ENCODE data around the gene TAF3. TPM values are rescaled to one million over a fixed set of nuclear protein-coding genes. Genes with fewer than 3 reads are reported as not detected.

The TAF3 gene
- total RNA-seq, 1 experiment from 2014 or later = 5.5 TPM

DNA sequence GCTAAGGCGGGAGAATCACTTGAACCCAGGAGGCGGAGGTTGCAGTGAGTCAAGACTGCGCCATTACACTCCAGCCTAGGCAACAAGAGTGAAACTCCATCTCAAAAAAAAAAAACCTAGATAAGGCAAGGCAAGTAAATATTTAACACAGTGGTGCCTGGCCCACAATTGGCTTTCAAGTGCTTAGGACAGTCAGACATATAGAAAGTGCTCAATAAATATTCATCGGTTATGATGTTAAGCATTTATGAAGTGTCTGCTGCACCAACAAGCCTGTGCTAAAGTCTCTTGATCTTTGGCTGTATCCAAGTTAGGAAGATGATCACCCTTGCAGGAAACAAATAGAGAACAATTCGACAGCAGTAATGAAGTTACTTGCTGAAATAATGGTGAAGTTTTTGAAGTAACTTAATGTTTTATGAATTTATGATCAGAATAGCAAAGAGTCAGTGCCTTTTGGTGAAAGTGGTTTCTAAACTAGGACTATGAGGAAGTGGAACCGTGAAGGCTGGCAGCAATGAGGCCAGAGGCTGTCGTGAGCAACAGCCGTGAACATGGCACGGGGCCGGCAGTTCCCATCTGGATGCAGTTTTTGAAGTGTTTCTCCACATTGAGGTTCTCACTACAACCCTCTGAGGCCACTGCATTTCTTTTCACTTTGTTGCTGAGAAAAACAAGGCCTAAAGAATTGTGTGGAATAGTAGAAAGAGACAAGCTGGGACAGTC is 188.1 kb downstream of the TAF3 start:
- ChIA-PET CTCF (no interaction called here), POLR2A (no interaction called here)
- no peak for ATAC-seq
- in situ Hi-C loops (cut with HindIII; ENCODE audit: low pct_unique_long_range_greater_than_20kb, low sequenced_read_pairs) (no loop called here), intact Hi-C loops (cut with micrococcal nuclease; ENCODE audit: unreplicated experiment) (no loop called here)
- H3K4me3 ChIP-seq (ENCODE audit: low read depth in 2 of 2, low read length in 2 of 2) = no peak overlapping the region
- peaks cover 11% of the 10 kb centered on the region; the same call in 1 of the 2 replicates for H3K9me3 ChIP-seq (ENCODE audit: control insufficient read depth, insufficient read depth, low read depth, low read length)
- H3K4me1 ChIP-seq (ENCODE audit: control insufficient read depth, insufficient read depth, low read length) = no peaks in the 10 kb centered on the region
- no TSS peak for BruUV-seq (replicated peaks)
- no peaks in the 10 kb centered on the region for H3K36me3 ChIP-seq (ENCODE audit: control insufficient read depth, insufficient read depth, low read length)
- TF ChIP-seq TCF7L2 (IDR thresholded peaks at IDR 0.05; ENCODE audit: low read depth, low read length) = no peak
- no peak for TF ChIP-seq CTCF (IDR thresholded peaks at IDR 0.05)
- no peak for TF ChIP-seq POLR2AphosphoS5 (IDR thresholded peaks at IDR 0.05; ENCODE audit: low read depth, low read length)
- no peak for DNase-seq (ENCODE audit: low read depth, low spot score)
- no peak overlapping the region for H3K27ac ChIP-seq (ENCODE audit: low read length)
- no peaks in the 10 kb centered on the region for H3K27me3 ChIP-seq (ENCODE audit: control insufficient read depth, insufficient read depth, low read length)

- ATAC-seq (no peak), DNase-seq (ENCODE audit: low read depth, low spot score) (no peak)
- intact Hi-C loops (cut with micrococcal nuclease; ENCODE audit: unreplicated experiment) = no loop called here
- no peak for TF ChIP-seq SIN3A (IDR thresholded peaks at IDR 0.05; ENCODE audit: borderline replicate concordance, insufficient read depth, low read depth, low read length)
- TF ChIP-seq POLR2AphosphoS5 (IDR thresholded peaks at IDR 0.05; ENCODE audit: low read depth, low read length) = no peak
- no peak overlapping the region for H3K4me3 ChIP-seq (ENCODE audit: low read depth in 2 of 2, low read length in 2 of 2)
- H3K36me3 ChIP-seq (ENCODE audit: control insufficient read depth, insufficient read depth, low read length) = no peaks in the 10 kb centered on the region
- no TSS peak for BruUV-seq (replicated peaks)
- in situ Hi-C loops (cut with HindIII; ENCODE audit: low pct_unique_long_range_greater_than_20kb, low sequenced_read_pairs) = no loop called here
- ChIA-PET CTCF (no interaction called here), POLR2A (no interaction called here)
- H3K4me1 ChIP-seq (ENCODE audit: control insufficient read depth, insufficient read depth, low read length) = no peaks in the 10 kb centered on the region
- peaks cover 8% of the 10 kb centered on the region; the same call in 1 of the 2 replicates for H3K9me3 ChIP-seq (ENCODE audit: control insufficient read depth, insufficient read depth, low read depth, low read length)
- H3K27me3 ChIP-seq (ENCODE audit: control insufficient read depth, insufficient read depth, low read length) = no peaks in the 10 kb centered on the region
- no peak overlapping the region for H3K27ac ChIP-seq (ENCODE audit: low read length)
Observed at GRCh38 chr10:8009031-8009430, 190.7 kb downstream of the TAF3 start.

GRCh38 chr10:8013006-8013405 is 194.7 kb downstream of the TAF3 start:
- intact Hi-C loops (cut with micrococcal nuclease; ENCODE audit: unreplicated experiment) (no loop called here), in situ Hi-C loops (cut with HindIII; ENCODE audit: low pct_unique_long_range_greater_than_20kb, low sequenced_read_pairs) (no loop called here)
- BruUV-seq (replicated peaks) = no TSS peak
- no peaks in the 10 kb centered on the region for H3K9me3 ChIP-seq (ENCODE audit: control insufficient read depth, insufficient read depth, low read depth, low read length)
- TF ChIP-seq TCF7L2 (IDR thresholded peaks at IDR 0.05; ENCODE audit: low read depth, low read length) (no peak), CTCF (IDR thresholded peaks at IDR 0.05) (no peak), SIN3A (IDR thresholded peaks at IDR 0.05; ENCODE audit: borderline replicate concordance, insufficient read depth, low read depth, low read length) (no peak), POLR2AphosphoS5 (IDR thresholded peaks at IDR 0.05; ENCODE audit: low read depth, low read length) (no peak)
- TF ChIP-seq, protein P1, sequence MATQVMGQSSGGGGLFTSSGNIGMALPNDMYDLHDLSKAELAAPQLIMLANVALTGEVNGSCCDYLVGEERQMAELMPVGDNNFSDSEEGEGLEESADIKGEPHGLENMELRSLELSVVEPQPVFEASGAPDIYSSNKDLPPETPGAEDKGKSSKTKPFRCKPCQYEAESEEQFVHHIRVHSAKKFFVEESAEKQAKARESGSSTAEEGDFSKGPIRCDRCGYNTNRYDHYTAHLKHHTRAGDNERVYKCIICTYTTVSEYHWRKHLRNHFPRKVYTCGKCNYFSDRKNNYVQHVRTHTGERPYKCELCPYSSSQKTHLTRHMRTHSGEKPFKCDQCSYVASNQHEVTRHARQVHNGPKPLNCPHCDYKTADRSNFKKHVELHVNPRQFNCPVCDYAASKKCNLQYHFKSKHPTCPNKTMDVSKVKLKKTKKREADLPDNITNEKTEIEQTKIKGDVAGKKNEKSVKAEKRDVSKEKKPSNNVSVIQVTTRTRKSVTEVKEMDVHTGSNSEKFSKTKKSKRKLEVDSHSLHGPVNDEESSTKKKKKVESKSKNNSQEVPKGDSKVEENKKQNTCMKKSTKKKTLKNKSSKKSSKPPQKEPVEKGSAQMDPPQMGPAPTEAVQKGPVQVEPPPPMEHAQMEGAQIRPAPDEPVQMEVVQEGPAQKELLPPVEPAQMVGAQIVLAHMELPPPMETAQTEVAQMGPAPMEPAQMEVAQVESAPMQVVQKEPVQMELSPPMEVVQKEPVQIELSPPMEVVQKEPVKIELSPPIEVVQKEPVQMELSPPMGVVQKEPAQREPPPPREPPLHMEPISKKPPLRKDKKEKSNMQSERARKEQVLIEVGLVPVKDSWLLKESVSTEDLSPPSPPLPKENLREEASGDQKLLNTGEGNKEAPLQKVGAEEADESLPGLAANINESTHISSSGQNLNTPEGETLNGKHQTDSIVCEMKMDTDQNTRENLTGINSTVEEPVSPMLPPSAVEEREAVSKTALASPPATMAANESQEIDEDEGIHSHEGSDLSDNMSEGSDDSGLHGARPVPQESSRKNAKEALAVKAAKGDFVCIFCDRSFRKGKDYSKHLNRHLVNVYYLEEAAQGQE (IDR thresholded peaks at IDR 0.05; ENCODE audit: insufficient read depth in 1 of 2, low read depth in 2 of 2, low read length in 1 of 2) = no peak
- H3K36me3 ChIP-seq (ENCODE audit: control insufficient read depth, insufficient read depth, low read length) = no peaks in the 10 kb centered on the region
- H3K4me3 ChIP-seq (ENCODE audit: low read depth in 2 of 2, low read length in 2 of 2) = no peak overlapping the region
- H3K4me1 ChIP-seq (ENCODE audit: control insufficient read depth, insufficient read depth, low read length) = no peaks in the 10 kb centered on the region
- H3K27ac ChIP-seq (ENCODE audit: low read length) = no peak overlapping the region
- no peaks in the 10 kb centered on the region for H3K27me3 ChIP-seq (ENCODE audit: control insufficient read depth, insufficient read depth, low read length)
- ChIA-PET POLR2A (no interaction called here), CTCF (no interaction called here)
- ATAC-seq = no peak
- DNase-seq (ENCODE audit: low read depth, low spot score) = no peak

All from Panc1 (cell line).